DND-41 (cell line): ENCODE results near the gene TTR.

Experiments used
- CTCF ChIP-seq: IDR thresholded peaks from 2 replicates; pipeline ENCODE4 v1.5.1; 2012; ENCODE audit warnings: borderline replicate concordance, low read length, moderate library complexity, mild to moderate bottlenecking; ENCODE audit not compliant: poor library complexity, severe bottlenecking; ENCODE audit errors: extremely low read depth
- EZH2 ChIP-seq: IDR thresholded peaks from 3 replicates; pipeline ENCODE4 v1.6.1; 2012; ENCODE audit warnings: borderline replicate concordance, low read depth, mild to moderate bottlenecking, moderate library complexity, low read length, inconsistent platforms; ENCODE audit not compliant: severe bottlenecking

- TF ChIP-seq CTCF (no peak), EZH2 (no peak)
Observed at GRCh38 chr18:31637445-31637844, 45.8 kb downstream of the TTR start.
